AG04450 (cell line): ENCODE data around the gene ZFYVE1. TPM values are rescaled to one million over a fixed set of nuclear protein-coding genes. Genes with fewer than 3 reads are reported as not detected.

Source experiments
- CTCF ChIA-PET: fragments of 300-600, 350-600 bp; formaldehyde crosslinking; extraction: SDS; loops from one replicate; lab custom pipeline; 2022; ENCODE audit warnings: antibody characterized with exemption, inconsistent platforms; lab: Charles Lee
- POLR2A ChIA-PET: fragments of 350-600 bp; formaldehyde crosslinking; extraction: SDS; loops from one replicate; lab custom pipeline; 2021; ENCODE audit warnings: antibody characterized with exemption, inconsistent platforms; lab: Yijun Ruan, JAX
- DNase-seq: peaks from one replicate; pipeline ENCODE4 v3.0.0-alpha.2; 2011; ENCODE audit warnings: low read depth, low spot score
- H3K27ac ChIP-seq: one replicate; pipeline ENCODE4 v1.5.1; 2012; ENCODE audit warnings: low read depth, low read length, control low read depth
- H3K27me3 ChIP-seq: one replicate; pipeline ENCODE4 v1.6.0; 2012; ENCODE audit warnings: low read length; ENCODE audit not compliant: control insufficient read depth, insufficient read depth
- H3K4me3 ChIP-seq: 2 replicates; pipeline ENCODE4 v1.5.1; 2011; ENCODE audit warnings: mild to moderate bottlenecking, low read depth, low read length, control low read depth
- H3K9me3 ChIP-seq: 2 replicates; pipeline ENCODE4 v1.5.1; 2012; ENCODE audit warnings: low read length; ENCODE audit not compliant: control insufficient read depth, insufficient read depth
- polyA plus RNA-seq: library from polyadenylated mRNA; depleted of rRNA; stranded (reverse); fragments of >200 nt; gene quantifications from 2 replicates; pipeline ENCODE4 v1.2.3, GENCODE V29; 2011
- TF ChIP-seq, protein P1 (sequence below): IDR thresholded peaks from 2 replicates; pipeline ENCODE4 v1.5.1; 2011; ENCODE audit warnings: low read depth, low read length, control low read depth, inconsistent platforms

Gene ZFYVE1
- polyA plus RNA-seq, 1 experiment = 27.4 TPM

DNA sequence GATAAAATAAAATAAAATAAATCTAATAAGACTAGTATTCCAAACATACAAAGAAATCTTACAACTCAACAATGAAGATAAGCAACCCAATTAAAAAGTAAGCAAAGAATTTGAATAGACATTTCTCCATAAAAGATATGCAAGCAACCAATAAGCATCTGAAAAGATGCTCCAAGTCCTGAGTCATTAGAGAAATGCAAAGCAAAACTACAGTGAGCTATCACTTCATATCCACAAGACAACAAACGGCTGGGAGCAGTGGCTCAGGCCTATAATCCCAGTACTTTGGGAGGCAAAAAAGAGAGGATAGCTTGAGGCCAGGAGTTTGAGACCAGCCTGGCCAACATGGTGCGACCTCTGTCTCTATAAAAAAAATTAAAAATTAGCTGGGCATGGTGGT is 26.8 kb downstream of the ZFYVE1 start:
- TF ChIP-seq, protein P1, sequence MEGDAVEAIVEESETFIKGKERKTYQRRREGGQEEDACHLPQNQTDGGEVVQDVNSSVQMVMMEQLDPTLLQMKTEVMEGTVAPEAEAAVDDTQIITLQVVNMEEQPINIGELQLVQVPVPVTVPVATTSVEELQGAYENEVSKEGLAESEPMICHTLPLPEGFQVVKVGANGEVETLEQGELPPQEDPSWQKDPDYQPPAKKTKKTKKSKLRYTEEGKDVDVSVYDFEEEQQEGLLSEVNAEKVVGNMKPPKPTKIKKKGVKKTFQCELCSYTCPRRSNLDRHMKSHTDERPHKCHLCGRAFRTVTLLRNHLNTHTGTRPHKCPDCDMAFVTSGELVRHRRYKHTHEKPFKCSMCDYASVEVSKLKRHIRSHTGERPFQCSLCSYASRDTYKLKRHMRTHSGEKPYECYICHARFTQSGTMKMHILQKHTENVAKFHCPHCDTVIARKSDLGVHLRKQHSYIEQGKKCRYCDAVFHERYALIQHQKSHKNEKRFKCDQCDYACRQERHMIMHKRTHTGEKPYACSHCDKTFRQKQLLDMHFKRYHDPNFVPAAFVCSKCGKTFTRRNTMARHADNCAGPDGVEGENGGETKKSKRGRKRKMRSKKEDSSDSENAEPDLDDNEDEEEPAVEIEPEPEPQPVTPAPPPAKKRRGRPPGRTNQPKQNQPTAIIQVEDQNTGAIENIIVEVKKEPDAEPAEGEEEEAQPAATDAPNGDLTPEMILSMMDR = no peak
- CTCF ChIA-PET = no interaction called here
- Histone ChIP-seq H3K4me3 (no peak overlapping the region), H3K9me3 (no peaks in the 10 kb centered on the region), H3K27ac (no peak overlapping the region), H3K27me3 (no peaks in the 10 kb centered on the region)
- POLR2A ChIA-PET = interaction anchor here (0.6 to 1.1 kb wide), 2 partner anchors 58 to 1174 kb away, joined by 3 to 5 read pairs; partner anchors contain the start of gene RBM25
- no peak for DNase-seq

DNA sequence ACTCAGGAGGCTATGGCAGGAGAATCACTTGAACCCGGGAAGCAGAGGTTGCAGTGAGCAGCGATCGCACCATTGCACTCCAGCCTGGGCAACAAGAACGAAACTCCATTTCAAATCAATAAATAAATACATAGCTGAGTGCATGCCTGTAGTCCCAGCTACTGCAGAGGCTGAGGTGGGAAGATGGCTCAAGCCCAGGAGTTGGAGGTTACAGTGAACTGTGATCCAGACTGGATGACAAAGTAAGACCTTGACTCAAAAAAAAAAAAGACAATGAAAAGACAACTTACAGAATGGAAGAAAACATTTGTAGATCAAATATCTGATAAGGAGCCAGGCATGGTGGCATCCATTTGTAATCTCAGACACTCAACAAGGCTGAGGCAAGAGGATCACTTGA is 27.6 kb downstream of the ZFYVE1 start:
- POLR2A ChIA-PET = no interaction called here
- H3K27me3 ChIP-seq = no peaks in the 10 kb centered on the region
- TF ChIP-seq, protein P1 = no peak

DNA sequence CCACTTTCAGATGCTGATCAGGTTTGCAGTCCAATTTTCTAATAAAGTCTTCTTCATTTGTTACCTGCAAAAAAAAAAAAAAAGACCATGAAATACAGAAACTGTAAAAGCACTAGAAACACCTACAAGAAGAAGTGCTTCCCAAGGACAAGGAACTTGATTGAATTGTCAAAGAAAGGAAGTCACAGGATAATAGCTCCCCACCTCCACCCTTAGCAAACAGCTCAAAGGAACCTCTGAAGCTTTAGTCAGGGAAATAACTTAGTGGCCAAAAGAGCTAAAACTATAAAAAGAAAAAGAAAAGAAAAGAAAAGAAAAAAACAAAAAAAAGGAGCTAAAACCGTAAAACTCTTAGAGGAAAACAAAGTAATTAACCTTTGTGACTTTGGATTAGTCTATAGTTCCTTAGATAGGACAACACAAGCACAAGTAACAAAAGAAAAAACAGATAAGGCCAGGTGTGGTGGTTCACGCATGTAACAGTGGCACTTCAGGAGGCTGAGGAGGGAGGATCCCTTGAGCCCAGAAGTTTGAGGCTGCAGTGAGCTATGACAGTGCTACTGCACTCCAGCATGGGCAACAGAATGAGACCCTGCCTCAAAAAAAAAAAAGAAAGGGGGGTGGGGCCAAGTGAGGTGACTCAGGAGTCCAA is 28.5 kb downstream of the ZFYVE1 start:
- no peak overlapping the region for H3K27ac ChIP-seq
- ChIA-PET POLR2A (no interaction called here), CTCF (interaction anchor here (1.0 kb wide), 1 partner anchor 50 kb away, joined by 3 read pairs; no protein-coding TSS in a partner anchor)
- H3K9me3 ChIP-seq = no peaks in the 10 kb centered on the region
- H3K27me3 ChIP-seq = no peaks in the 10 kb centered on the region
- no peak for DNase-seq
- no peak overlapping the region for H3K4me3 ChIP-seq
- TF ChIP-seq, protein P1 = no peak

More for the DNA sequence above, 27.6 kb downstream of the ZFYVE1 start:
- Histone ChIP-seq H3K27ac (no peak overlapping the region), H3K9me3 (no peaks in the 10 kb centered on the region), H3K4me3 (no peak overlapping the region)
- DNase-seq = no peak
- CTCF ChIA-PET = no interaction called here

DNA sequence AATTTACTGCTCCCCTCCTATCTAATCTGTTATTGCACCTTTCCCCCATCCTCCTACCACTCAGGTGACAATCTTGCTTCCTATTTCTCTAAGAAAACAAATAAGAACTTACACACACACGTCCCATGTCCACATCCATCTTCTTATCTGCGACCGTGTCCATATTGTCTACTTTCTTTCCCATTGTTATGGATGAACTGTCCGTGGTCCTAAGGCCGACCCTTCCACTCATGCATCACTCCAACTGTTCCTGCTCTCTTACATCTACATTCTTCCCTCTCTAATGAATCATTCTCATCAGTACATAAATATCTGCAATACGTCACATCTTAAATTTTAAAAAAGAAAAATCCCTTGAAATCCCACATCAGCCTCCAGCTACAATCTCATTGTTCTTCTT is 30.0 kb downstream of the ZFYVE1 start:
- TF ChIP-seq, protein P1 = no peak
- Histone ChIP-seq H3K4me3 (no peak overlapping the region), H3K27ac (no peak overlapping the region), H3K9me3 (no peaks in the 10 kb centered on the region), H3K27me3 (no peaks in the 10 kb centered on the region)
- CTCF ChIA-PET = no interaction called here
- no peak for DNase-seq
- POLR2A ChIA-PET = no interaction called here

DNA sequence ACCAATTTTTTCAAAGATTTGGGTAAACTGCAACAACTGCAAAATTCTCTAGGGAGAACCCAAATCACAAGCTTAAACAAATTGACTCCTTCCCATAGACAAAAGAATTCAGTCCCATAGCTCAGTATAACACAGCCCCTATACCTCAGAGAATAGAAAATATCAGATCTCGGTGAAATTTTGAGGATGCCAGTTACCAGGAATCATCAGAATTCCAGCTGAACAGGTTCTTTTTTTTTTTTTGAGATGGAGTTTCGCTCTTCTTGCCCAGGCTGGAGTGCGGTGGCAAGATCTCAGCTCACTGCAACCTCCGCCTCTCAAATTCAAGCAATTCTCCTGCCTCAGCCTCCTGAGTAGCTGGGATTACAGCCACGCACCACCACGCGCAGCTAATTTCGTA is 36.7 kb downstream of the ZFYVE1 start:
- Histone ChIP-seq H3K9me3 (no peaks in the 10 kb centered on the region), H3K27ac (no peak overlapping the region), H3K4me3 (no peak overlapping the region), H3K27me3 (no peaks in the 10 kb centered on the region)
- TF ChIP-seq, protein P1 = no peak
- no peak for DNase-seq
- CTCF ChIA-PET = interaction anchor here (0.7 to 1.0 kb wide), 2 partner anchors 460 to 477 kb away, joined by 3 read pairs; no protein-coding TSS in a partner anchor
- POLR2A ChIA-PET = no interaction called here
